Body of pancreas (tissue), 4 donors: ENCODE results near the gene PHF23.

Experiments used
- CTCF ChIP-seq, 7 experiments: fragments of 450-650 bp in 4 of 7; fragments of 200-600 bp in 3 of 7; sonication (generic) in 3 of 7; IDR thresholded peaks; one replicate each; pipeline ENCODE4 v1.5.1; 2016 to 2019; ENCODE audit warnings: antibody characterized with exemption in 7 of 7
- POLR2A ChIP-seq, 3 donors: fragments of 450-650 bp; IDR thresholded peaks; one replicate each; pipeline ENCODE4 v1.6.1; 2016; ENCODE audit warnings: antibody characterized with exemption in 3 of 3, mild to moderate bottlenecking in 2 of 3

DNA sequence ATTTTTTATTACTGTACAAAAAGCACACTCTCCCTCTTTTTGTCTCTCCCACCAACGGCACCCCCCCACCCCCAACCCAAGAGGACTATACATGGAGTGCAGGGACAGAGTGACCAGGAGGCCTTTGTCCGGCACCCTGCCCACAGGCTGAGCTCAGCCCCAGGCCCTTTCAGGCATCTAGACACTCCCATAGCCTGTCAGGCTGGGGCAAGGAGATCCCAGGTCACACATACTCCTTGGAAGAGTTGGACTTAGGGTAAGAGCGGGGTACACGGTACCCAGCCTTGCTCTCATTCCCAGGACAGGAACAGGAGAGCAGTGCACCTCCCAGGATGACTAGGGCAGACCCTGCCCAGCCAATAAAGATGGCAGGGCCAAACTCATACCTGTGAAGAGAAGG lies 20.9 kb upstream of the PHF23 start:
- TF ChIP-seq CTCF (IDR thresholded peaks at IDR 0.05), result no peak
- no peak for TF ChIP-seq POLR2A (IDR thresholded peaks at IDR 0.05)
